ENCODE data around the gene RHBDD1.

RHBDD1 gene

DNA sequence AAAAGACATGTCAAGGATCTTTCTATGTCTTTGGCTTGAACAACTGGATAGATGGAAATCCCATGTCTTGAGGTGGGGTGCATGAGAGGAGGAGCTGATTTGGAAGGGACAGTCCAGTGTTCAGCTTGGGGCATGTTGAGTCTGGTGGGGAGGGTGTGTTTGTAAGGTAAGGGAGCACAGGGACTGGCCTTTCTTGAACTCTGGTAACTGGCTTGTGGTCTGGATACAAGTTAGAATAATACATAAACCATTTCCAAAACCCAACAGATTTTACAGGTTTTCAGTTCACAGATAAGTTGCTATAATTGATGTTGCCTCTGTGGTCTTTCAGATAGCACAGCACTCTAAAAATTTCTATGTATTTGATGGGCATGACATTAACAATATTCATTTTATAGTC is 24.2 kb downstream of the RHBDD1 start:
- DNase-seq: no peak
- no peak overlapping the region for H3K4me3 Mint-ChIP-seq
- peaks cover 10% of the 10 kb centered on the region for H3K36me3 Mint-ChIP-seq (ENCODE audit: low read depth)
- no peak overlapping the region for H3K27ac Mint-ChIP-seq
- H3K9me3 Mint-ChIP-seq: no peaks in the 10 kb centered on the region
- no peaks in the 10 kb centered on the region for H3K27me3 Mint-ChIP-seq (ENCODE audit: low read depth, poor library complexity)
- TF ChIP-seq, protein P1, sequence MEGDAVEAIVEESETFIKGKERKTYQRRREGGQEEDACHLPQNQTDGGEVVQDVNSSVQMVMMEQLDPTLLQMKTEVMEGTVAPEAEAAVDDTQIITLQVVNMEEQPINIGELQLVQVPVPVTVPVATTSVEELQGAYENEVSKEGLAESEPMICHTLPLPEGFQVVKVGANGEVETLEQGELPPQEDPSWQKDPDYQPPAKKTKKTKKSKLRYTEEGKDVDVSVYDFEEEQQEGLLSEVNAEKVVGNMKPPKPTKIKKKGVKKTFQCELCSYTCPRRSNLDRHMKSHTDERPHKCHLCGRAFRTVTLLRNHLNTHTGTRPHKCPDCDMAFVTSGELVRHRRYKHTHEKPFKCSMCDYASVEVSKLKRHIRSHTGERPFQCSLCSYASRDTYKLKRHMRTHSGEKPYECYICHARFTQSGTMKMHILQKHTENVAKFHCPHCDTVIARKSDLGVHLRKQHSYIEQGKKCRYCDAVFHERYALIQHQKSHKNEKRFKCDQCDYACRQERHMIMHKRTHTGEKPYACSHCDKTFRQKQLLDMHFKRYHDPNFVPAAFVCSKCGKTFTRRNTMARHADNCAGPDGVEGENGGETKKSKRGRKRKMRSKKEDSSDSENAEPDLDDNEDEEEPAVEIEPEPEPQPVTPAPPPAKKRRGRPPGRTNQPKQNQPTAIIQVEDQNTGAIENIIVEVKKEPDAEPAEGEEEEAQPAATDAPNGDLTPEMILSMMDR (IDR thresholded peaks at IDR 0.05): no peak
- H3K4me1 Mint-ChIP-seq: peaks cover 20% of the 10 kb centered on the region

DNA sequence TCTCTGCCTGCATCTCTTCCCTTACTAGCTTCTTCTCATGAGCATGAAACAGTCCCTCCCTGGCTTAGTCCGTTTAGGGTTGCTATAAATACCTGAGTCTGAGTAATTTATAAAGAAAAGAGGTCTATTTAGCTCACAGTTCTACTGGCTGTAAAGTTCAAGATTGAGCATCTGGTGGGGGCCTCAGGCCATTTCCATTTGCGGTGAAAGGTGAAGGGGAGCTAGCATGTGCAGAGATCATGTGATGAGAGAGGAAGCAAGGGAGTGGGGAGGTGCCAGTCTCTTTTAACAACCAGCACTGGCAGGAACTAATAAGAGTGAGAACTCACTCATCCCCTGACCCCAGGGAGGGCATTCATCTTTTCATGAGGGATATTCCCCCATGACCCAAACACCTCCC is 26.8 kb downstream of the RHBDD1 start:
- peaks cover 20% of the 10 kb centered on the region for H3K4me1 Mint-ChIP-seq
- peaks cover 28% of the 10 kb centered on the region for H3K36me3 Mint-ChIP-seq (ENCODE audit: low read depth)
- H3K9me3 Mint-ChIP-seq: no peaks in the 10 kb centered on the region
- DNase-seq: no peak
- TF ChIP-seq, protein P1 (IDR thresholded peaks at IDR 0.05): no peak
- H3K4me3 Mint-ChIP-seq: no peak overlapping the region
- peaks cover 3% of the 10 kb centered on the region for H3K27me3 Mint-ChIP-seq (ENCODE audit: low read depth, poor library complexity)
- peak overlapping the region; percentile 43 for H3K27ac Mint-ChIP-seq

DNA sequence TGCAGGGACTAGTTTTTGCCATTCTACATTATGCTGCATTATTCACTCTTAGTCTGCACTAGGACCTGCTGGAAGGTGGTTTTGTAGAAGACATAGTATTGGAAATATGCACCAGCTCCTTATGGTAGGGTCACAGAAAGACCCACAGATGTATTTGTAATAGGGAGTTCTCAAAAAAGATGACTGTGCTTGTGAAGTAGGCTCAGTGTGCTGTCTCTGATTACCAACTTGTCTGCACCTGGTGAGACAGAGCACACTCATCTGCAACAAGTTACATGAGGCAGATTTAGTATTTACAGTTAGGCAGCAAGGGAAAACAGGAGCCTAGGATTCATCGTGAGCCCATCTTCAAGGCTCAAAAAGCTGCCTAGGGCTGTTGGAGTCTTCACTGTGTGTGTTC is 29.4 kb downstream of the RHBDD1 start:
- TF ChIP-seq, protein P1 (IDR thresholded peaks at IDR 0.05): no peak
- H3K4me1 Mint-ChIP-seq: peaks cover 27% of the 10 kb centered on the region
- DNase-seq: no peak
- H3K27ac Mint-ChIP-seq: no peak overlapping the region
- peaks cover 3% of the 10 kb centered on the region for H3K27me3 Mint-ChIP-seq (ENCODE audit: low read depth, poor library complexity)
- no peak overlapping the region for H3K4me3 Mint-ChIP-seq
- H3K36me3 Mint-ChIP-seq (ENCODE audit: low read depth): peaks cover 42% of the 10 kb centered on the region
- H3K9me3 Mint-ChIP-seq: no peaks in the 10 kb centered on the region

DNA sequence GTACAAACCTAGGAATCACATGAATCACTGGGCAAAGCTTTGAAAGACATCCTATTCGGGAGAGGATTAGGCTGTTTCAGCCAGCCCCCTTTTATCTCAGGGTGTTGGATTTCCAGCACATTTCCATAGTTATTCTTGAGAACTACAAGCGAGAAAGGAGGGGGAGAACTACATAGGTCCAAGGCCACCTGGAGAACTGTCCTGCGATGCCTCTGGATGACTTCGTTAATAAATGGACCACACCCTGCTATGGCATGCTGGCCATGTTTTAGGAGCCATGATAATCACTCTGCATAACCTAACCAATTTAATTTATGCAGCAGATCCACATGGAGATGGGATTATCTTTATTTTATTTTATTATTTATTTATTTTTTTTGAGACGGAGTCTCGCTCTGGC is 29.9 kb downstream of the RHBDD1 start:
- no peak overlapping the region for H3K27ac Mint-ChIP-seq
- H3K27me3 Mint-ChIP-seq (ENCODE audit: low read depth, poor library complexity): peaks cover 3% of the 10 kb centered on the region
- peaks cover 46% of the 10 kb centered on the region for H3K36me3 Mint-ChIP-seq (ENCODE audit: low read depth)
- H3K4me3 Mint-ChIP-seq: no peak overlapping the region
- H3K9me3 Mint-ChIP-seq: no peaks in the 10 kb centered on the region
- TF ChIP-seq, protein P1 (IDR thresholded peaks at IDR 0.05): no peak
- peaks cover 27% of the 10 kb centered on the region for H3K4me1 Mint-ChIP-seq
- no peak for DNase-seq

DNA sequence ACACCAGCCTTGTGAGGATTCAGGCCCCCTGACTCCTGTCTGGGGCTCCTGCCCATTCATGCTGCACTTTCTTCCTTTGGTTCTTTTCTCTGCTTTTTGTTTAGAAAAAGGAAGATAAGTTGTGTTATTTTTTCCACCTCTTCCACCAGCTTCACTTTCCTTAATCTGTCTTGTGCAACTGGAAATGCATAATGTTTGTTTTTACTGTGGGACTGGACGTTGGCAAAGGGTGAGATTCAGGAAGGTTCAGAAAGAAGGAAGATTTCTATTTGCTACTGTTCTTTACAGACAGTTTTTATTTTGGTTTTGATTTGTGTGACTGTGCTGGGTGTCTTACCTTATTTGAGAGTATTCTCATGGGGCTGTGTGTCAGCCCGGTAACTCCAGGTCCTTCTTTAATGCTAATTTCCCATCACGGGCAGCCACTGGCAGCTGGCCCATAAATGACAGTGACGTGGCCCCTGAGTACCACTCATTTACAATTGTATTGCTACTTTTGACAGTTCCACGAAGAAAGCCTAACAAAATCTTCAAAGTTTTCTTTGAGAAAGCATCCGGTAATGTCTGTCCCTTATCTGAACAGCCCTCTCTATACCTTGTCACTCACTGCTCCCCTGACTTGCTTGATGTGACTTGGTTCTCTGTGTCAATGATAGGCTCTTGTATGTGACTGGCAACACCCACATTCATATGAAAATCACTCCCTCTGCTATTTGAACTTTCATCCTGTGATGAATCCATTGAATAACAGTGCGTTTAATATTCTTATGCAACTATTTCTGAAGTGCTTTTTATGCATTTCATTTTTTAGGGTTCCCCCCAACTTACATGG is 32.7 kb downstream of the RHBDD1 start:
- Mint-ChIP-seq H3K4me3 (no peak overlapping the region), H3K36me3 (ENCODE audit: low read depth) (peaks cover 56% of the 10 kb centered on the region), H3K4me1 (peaks cover 7% of the 10 kb centered on the region), H3K27ac (no peak overlapping the region), H3K27me3 (ENCODE audit: low read depth, poor library complexity) (peaks cover 3% of the 10 kb centered on the region), H3K9me3 (no peaks in the 10 kb centered on the region)
- TF ChIP-seq, protein P1 (IDR thresholded peaks at IDR 0.05): no peak
- no peak for DNase-seq

DNA sequence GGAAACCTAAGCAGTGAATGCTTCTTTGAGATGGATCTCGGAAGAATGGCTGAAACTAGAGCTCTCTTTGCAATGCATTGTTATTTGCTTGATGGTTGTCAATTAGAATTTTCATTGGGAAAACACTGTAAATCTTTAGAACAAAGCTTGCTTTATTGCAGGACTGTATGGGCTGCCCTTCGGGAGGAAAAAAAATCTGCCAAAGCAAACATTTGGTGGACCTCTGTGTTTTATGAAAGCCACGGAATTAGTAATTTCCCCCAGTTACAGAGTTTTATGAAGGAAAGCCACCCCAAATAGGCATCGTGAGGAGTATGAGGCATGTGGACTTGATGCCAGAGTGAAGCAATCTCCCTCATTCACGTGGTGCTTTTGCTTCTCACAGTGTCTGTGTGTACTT is 33.5 kb downstream of the RHBDD1 start:
- Mint-ChIP-seq H3K27ac (no peak overlapping the region), H3K9me3 (no peaks in the 10 kb centered on the region), H3K4me3 (no peak overlapping the region), H3K27me3 (ENCODE audit: low read depth, poor library complexity) (peaks cover 3% of the 10 kb centered on the region), H3K4me1 (peaks cover 7% of the 10 kb centered on the region), H3K36me3 (ENCODE audit: low read depth) (peaks cover 56% of the 10 kb centered on the region)
- DNase-seq: no peak
- TF ChIP-seq, protein P1 (IDR thresholded peaks at IDR 0.05): no peak
